ENCODE results near the gene CSNK1G3. TPM values are rescaled to one million over a fixed set of nuclear protein-coding genes. Genes with fewer than 3 reads are reported as not detected.
A peak's percentile ranks its signal among the peaks of the same experiment; 100 is the strongest.

Gene CSNK1G3
- total RNA-seq, 1 donor from 2014 or later, result 39.0 TPM

- Mint-ChIP-seq H3K4me1 (ENCODE audit: unreplicated experiment) (no peaks in the 10 kb centered on the region), H3K4me3 (ENCODE audit: unreplicated experiment) (no peak overlapping the region), H3K9me3 (ENCODE audit: unreplicated experiment) (no peaks in the 10 kb centered on the region), H3K36me3 (ENCODE audit: unreplicated experiment) (no peaks in the 10 kb centered on the region), H3K27ac (ENCODE audit: unreplicated experiment) (no peak overlapping the region), H3K27me3 (ENCODE audit: unreplicated experiment) (peaks cover 25% of the 10 kb centered on the region)
- TF ChIP-seq CTCF (IDR thresholded peaks at IDR 0.05), result no peak
- DNase-seq (ENCODE audit: extremely low spot score, unreplicated experiment), result no peak
These were observed 9.9 kb upstream of the CSNK1G3 start for GRCh38 chr5:123502120-123502519.

DNA sequence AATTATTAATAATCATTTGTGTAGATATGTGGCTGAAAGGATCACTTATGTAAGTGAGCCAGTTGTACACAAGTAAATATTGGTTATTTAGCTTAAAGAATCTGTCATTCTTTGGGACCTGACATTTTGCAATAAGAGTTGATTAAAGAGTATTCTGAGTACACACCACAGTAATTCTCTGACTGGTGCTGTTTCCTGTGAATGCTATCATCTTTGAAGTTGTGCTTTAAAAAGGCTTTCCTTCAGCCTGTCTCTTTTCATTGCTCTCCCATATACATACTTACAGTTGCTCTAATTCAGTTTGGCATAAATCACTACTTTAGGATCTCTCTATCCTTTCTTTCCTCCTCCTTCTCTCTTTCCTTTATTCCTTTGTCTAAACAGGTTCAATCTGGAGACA is 8.7 kb upstream of the CSNK1G3 start:
- Mint-ChIP-seq H3K36me3 (ENCODE audit: unreplicated experiment) (no peaks in the 10 kb centered on the region), H3K27me3 (ENCODE audit: unreplicated experiment) (peaks cover 30% of the 10 kb centered on the region), H3K9me3 (ENCODE audit: unreplicated experiment) (no peaks in the 10 kb centered on the region), H3K27ac (ENCODE audit: unreplicated experiment) (no peak overlapping the region), H3K4me1 (ENCODE audit: unreplicated experiment) (no peaks in the 10 kb centered on the region), H3K4me3 (ENCODE audit: unreplicated experiment) (no peak overlapping the region)
- no peak for DNase-seq (ENCODE audit: extremely low spot score, unreplicated experiment)
- TF ChIP-seq CTCF (IDR thresholded peaks at IDR 0.05), result no peak

DNA sequence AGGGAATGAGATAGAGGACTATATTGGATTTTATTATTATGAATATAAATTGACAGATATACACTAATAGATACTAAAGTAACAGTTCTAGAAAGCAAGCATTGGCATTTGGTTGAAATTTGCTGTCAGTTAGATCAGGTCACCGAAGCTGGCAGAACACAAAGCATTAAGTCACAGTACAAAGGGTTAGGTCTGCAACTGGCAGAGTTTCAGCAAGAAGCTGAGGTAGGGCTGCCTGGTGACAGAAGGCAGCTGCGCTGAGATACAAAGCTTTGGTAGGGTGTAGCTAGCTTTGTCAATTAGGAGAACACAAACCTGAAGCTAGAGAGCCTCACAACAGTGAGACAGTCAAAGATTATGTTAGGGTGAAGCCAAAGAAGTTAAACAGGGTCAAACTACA is 6.3 kb upstream of the CSNK1G3 start:
- Mint-ChIP-seq H3K9me3 (ENCODE audit: unreplicated experiment) (no peaks in the 10 kb centered on the region), H3K4me1 (ENCODE audit: unreplicated experiment) (no peaks in the 10 kb centered on the region), H3K27ac (ENCODE audit: unreplicated experiment) (no peak overlapping the region), H3K27me3 (ENCODE audit: unreplicated experiment) (peaks cover 29% of the 10 kb centered on the region), H3K36me3 (ENCODE audit: unreplicated experiment) (no peaks in the 10 kb centered on the region), H3K4me3 (ENCODE audit: unreplicated experiment) (no peak overlapping the region)
- no peak for DNase-seq (ENCODE audit: extremely low spot score, unreplicated experiment)
- TF ChIP-seq CTCF (IDR thresholded peaks at IDR 0.05), result no peak

GRCh38 chr5:123508441-123508840 is 3.5 kb upstream of the CSNK1G3 start:
- no peaks in the 10 kb centered on the region for H3K36me3 Mint-ChIP-seq (ENCODE audit: unreplicated experiment)
- H3K9me3 Mint-ChIP-seq (ENCODE audit: unreplicated experiment), result no peaks in the 10 kb centered on the region
- no peak overlapping the region for H3K4me3 Mint-ChIP-seq (ENCODE audit: unreplicated experiment)
- H3K27ac Mint-ChIP-seq (ENCODE audit: unreplicated experiment), result no peak overlapping the region
- no peak for TF ChIP-seq CTCF (IDR thresholded peaks at IDR 0.05)
- DNase-seq (ENCODE audit: extremely low spot score, unreplicated experiment), result no peak
- peaks cover 25% of the 10 kb centered on the region for H3K27me3 Mint-ChIP-seq (ENCODE audit: unreplicated experiment)
- H3K4me1 Mint-ChIP-seq (ENCODE audit: unreplicated experiment), result peaks cover 11% of the 10 kb centered on the region

DNA sequence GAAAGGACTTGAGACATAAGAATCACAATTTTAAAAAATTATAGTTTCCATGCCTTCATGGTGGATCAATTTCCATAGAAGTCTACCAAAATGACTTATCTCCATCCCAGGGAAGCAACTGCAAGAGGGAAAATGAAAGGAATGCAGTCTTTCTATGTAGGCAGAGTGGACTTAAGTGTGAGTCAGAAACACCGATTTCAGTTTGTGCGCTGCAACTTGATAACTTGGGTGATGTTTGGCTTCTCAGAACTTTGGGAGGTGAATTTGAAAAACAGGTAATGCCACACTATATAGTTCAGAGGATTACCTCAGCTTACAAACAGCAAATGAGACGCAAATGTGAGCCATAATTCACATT is 708 bp upstream of the CSNK1G3 start:
- no peak for TF ChIP-seq CTCF (IDR thresholded peaks at IDR 0.05)
- H3K36me3 Mint-ChIP-seq (ENCODE audit: unreplicated experiment), result no peaks in the 10 kb centered on the region
- no peak for DNase-seq (ENCODE audit: extremely low spot score, unreplicated experiment)
- H3K9me3 Mint-ChIP-seq (ENCODE audit: unreplicated experiment), result no peaks in the 10 kb centered on the region
- peaks cover 10% of the 10 kb centered on the region for H3K27me3 Mint-ChIP-seq (ENCODE audit: unreplicated experiment)
- peak overlapping the region; percentile 96 for H3K4me3 Mint-ChIP-seq (ENCODE audit: unreplicated experiment)
- H3K27ac Mint-ChIP-seq (ENCODE audit: unreplicated experiment), result peak overlapping the region; percentile 96
- peaks cover 31% of the 10 kb centered on the region for H3K4me1 Mint-ChIP-seq (ENCODE audit: unreplicated experiment)
